Epithelial cell of proximal tubule (primary cell): ENCODE data around the gene KRTAP5-2. TPM values are rescaled to one million over a fixed set of nuclear protein-coding genes. Genes with fewer than 3 reads are reported as not detected.

Experiments
- DNase-seq: peaks from one replicate; pipeline ENCODE4 v3.0.0-alpha.2; 2011; ENCODE audit warnings: low read depth
- H3K4me3 ChIP-seq: 2 replicates; pipeline ENCODE4 v1.5.1; 2011; ENCODE audit warnings: low read depth, mild to moderate bottlenecking, low read length
- CTCF ChIP-seq: conservative IDR thresholded peaks from 2 replicates; pipeline ENCODE4 v1.5.1; 2012; ENCODE audit warnings: low read depth, mild to moderate bottlenecking, low read length
- total RNA-seq: library from RNA; depleted of rRNA; stranded (reverse); fragments of >200 nt; gene quantifications from 2 replicates; pipeline ENCODE4 v1.2.3, GENCODE V29; 2015

Gene KRTAP5-2
- total RNA-seq, 1 donor from 2014 or later, result not detected

GRCh38 chr11:1567052-1567720 is 30.9 kb downstream of the KRTAP5-2 start:
- H3K4me3 ChIP-seq, result no peak overlapping the region
- no peak for TF ChIP-seq CTCF
- no peak for DNase-seq

GRCh38 chr11:1566381-1567051 is 31.6 kb downstream of the KRTAP5-2 start:
- DNase-seq, result no peak
- TF ChIP-seq CTCF, result peak; percentile 29
- no peak overlapping the region for H3K4me3 ChIP-seq

GRCh38 chr11:1565904-1566247 is 32.2 kb downstream of the KRTAP5-2 start:
- DNase-seq, result no peak
- no peak for TF ChIP-seq CTCF
- no peak overlapping the region for H3K4me3 ChIP-seq

- no peak for TF ChIP-seq CTCF
- no peak overlapping the region for H3K4me3 ChIP-seq
- no peak for DNase-seq
These were observed 32.8 kb downstream of the KRTAP5-2 start for GRCh38 chr11:1565173-1565903.

- TF ChIP-seq CTCF, result no peak
- no peak overlapping the region for H3K4me3 ChIP-seq
- no peak for DNase-seq
These were observed 33.4 kb downstream of the KRTAP5-2 start for GRCh38 chr11:1564535-1565172.

- no peak for DNase-seq
- no peak for TF ChIP-seq CTCF
- no peak overlapping the region for H3K4me3 ChIP-seq
These were observed 34.2 kb downstream of the KRTAP5-2 start for GRCh38 chr11:1563697-1564534.
